ENCODE data around the gene CSGALNACT2. TPM values are rescaled to one million over a fixed set of nuclear protein-coding genes. Genes with fewer than 3 reads are reported as not detected.

CSGALNACT2 gene
- total RNA-seq, 1 experiment from 2014 or later = 10.0 TPM

GRCh38 chr10:43196131-43196980, 58.1 kb downstream of the CSGALNACT2 start:
- BruUV-seq (replicated peaks) = no TSS peak
- Mint-ChIP-seq H3K27ac (ENCODE audit: unreplicated experiment) (no peak overlapping the region), H3K4me1 (ENCODE audit: low read depth, unreplicated experiment) (no peaks in the 10 kb centered on the region), H3K9me3 (ENCODE audit: low read depth, unreplicated experiment) (no peaks in the 10 kb centered on the region), H3K36me3 (ENCODE audit: insufficient read depth, unreplicated experiment) (no peaks in the 10 kb centered on the region), H3K27me3 (ENCODE audit: unreplicated experiment) (no peaks in the 10 kb centered on the region), H3K4me3 (ENCODE audit: low read depth, unreplicated experiment) (no peak overlapping the region)
- CTCF ChIA-PET = no interaction called here
- no peak for DNase-seq
- no peak for TF ChIP-seq CTCF (IDR thresholded peaks at IDR 0.05; ENCODE audit: unreplicated experiment)
- intact Hi-C loops (cut with micrococcal nuclease; ENCODE audit: unreplicated experiment) = no loop called here

GRCh38 chr10:43196981-43197833, 59.0 kb downstream of the CSGALNACT2 start:
- no peak for DNase-seq
- TF ChIP-seq CTCF (IDR thresholded peaks at IDR 0.05; ENCODE audit: unreplicated experiment) = no peak
- intact Hi-C loops (cut with micrococcal nuclease; ENCODE audit: unreplicated experiment) = no loop called here
- no peaks in the 10 kb centered on the region for H3K9me3 Mint-ChIP-seq (ENCODE audit: low read depth, unreplicated experiment)
- no peaks in the 10 kb centered on the region for H3K4me1 Mint-ChIP-seq (ENCODE audit: low read depth, unreplicated experiment)
- no peaks in the 10 kb centered on the region for H3K36me3 Mint-ChIP-seq (ENCODE audit: insufficient read depth, unreplicated experiment)
- H3K27me3 Mint-ChIP-seq (ENCODE audit: unreplicated experiment) = no peaks in the 10 kb centered on the region
- CTCF ChIA-PET = no interaction called here
- H3K4me3 Mint-ChIP-seq (ENCODE audit: low read depth, unreplicated experiment) = no peak overlapping the region
- no TSS peak for BruUV-seq (replicated peaks)
- no peak overlapping the region for H3K27ac Mint-ChIP-seq (ENCODE audit: unreplicated experiment)

- Mint-ChIP-seq H3K27me3 (ENCODE audit: unreplicated experiment) (no peaks in the 10 kb centered on the region), H3K4me3 (ENCODE audit: low read depth, unreplicated experiment) (no peak overlapping the region), H3K4me1 (ENCODE audit: low read depth, unreplicated experiment) (no peaks in the 10 kb centered on the region), H3K9me3 (ENCODE audit: low read depth, unreplicated experiment) (no peaks in the 10 kb centered on the region), H3K36me3 (ENCODE audit: insufficient read depth, unreplicated experiment) (no peaks in the 10 kb centered on the region), H3K27ac (ENCODE audit: unreplicated experiment) (no peak overlapping the region)
- intact Hi-C loops (cut with micrococcal nuclease; ENCODE audit: unreplicated experiment) = no loop called here
- no peak for DNase-seq
- no TSS peak for BruUV-seq (replicated peaks)
- CTCF ChIA-PET = no interaction called here
- no peak for TF ChIP-seq CTCF (IDR thresholded peaks at IDR 0.05; ENCODE audit: unreplicated experiment)
Measured at GRCh38 chr10:43197834-43198681, 59.8 kb downstream of the CSGALNACT2 start.

GRCh38 chr10:43198682-43199005, 60.4 kb downstream of the CSGALNACT2 start:
- intact Hi-C loops (cut with micrococcal nuclease; ENCODE audit: unreplicated experiment) = no loop called here
- CTCF ChIA-PET = interaction anchor here (0.7 kb wide), 1 partner anchor 569 kb away, joined by 3 read pairs; no protein-coding TSS in a partner anchor
- Mint-ChIP-seq H3K27ac (ENCODE audit: unreplicated experiment) (no peak overlapping the region), H3K27me3 (ENCODE audit: unreplicated experiment) (no peaks in the 10 kb centered on the region), H3K4me1 (ENCODE audit: low read depth, unreplicated experiment) (no peaks in the 10 kb centered on the region), H3K9me3 (ENCODE audit: low read depth, unreplicated experiment) (no peaks in the 10 kb centered on the region), H3K4me3 (ENCODE audit: low read depth, unreplicated experiment) (no peak overlapping the region), H3K36me3 (ENCODE audit: insufficient read depth, unreplicated experiment) (no peaks in the 10 kb centered on the region)
- BruUV-seq (replicated peaks) = no TSS peak
- no peak for TF ChIP-seq CTCF (IDR thresholded peaks at IDR 0.05; ENCODE audit: unreplicated experiment)
- DNase-seq = no peak
